ENCODE results near the gene ITGA7. TPM values are rescaled to one million over a fixed set of nuclear protein-coding genes. Genes with fewer than 3 reads are reported as not detected.

Gene ITGA7
- total RNA-seq, 1 donor from 2014 or later: 14.7 TPM

DNA sequence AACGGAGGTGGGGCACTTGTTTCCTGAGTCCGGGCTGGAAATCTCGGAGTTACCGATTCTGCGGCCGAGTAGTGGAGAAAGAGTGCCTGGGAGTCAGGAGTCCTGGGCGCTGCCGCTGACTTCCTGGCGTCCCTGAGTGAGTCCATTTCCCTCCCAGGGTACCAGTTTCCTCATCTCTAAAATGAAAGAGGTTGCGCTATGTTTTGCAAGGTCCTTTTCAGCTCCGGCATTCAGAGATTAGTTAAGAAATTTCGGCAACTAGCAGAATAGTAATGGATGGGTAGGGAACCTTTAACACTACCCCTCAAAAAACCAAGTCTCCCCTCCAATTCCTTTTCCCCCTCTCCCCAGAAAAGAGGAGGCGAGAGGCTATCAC is 8.9 kb upstream of the ITGA7 start:
- H3K4me1 ChIP-seq: peaks cover 51% of the 10 kb centered on the region
- no peak for DNase-seq
- peaks cover 5% of the 10 kb centered on the region for H3K36me3 ChIP-seq
- no peaks in the 10 kb centered on the region for H3K9me3 ChIP-seq
- ATAC-seq: peak; percentile 12
- peak overlapping the region; percentile 92 for H3K27ac ChIP-seq
- TF ChIP-seq, protein P1, sequence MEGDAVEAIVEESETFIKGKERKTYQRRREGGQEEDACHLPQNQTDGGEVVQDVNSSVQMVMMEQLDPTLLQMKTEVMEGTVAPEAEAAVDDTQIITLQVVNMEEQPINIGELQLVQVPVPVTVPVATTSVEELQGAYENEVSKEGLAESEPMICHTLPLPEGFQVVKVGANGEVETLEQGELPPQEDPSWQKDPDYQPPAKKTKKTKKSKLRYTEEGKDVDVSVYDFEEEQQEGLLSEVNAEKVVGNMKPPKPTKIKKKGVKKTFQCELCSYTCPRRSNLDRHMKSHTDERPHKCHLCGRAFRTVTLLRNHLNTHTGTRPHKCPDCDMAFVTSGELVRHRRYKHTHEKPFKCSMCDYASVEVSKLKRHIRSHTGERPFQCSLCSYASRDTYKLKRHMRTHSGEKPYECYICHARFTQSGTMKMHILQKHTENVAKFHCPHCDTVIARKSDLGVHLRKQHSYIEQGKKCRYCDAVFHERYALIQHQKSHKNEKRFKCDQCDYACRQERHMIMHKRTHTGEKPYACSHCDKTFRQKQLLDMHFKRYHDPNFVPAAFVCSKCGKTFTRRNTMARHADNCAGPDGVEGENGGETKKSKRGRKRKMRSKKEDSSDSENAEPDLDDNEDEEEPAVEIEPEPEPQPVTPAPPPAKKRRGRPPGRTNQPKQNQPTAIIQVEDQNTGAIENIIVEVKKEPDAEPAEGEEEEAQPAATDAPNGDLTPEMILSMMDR (IDR thresholded peaks at IDR 0.05): no peak
- H3K4me3 ChIP-seq: peak overlapping the region; percentile 85
- intact Hi-C loops (cut with DNase I): no loop called here
- no peaks in the 10 kb centered on the region for H3K27me3 ChIP-seq

DNA sequence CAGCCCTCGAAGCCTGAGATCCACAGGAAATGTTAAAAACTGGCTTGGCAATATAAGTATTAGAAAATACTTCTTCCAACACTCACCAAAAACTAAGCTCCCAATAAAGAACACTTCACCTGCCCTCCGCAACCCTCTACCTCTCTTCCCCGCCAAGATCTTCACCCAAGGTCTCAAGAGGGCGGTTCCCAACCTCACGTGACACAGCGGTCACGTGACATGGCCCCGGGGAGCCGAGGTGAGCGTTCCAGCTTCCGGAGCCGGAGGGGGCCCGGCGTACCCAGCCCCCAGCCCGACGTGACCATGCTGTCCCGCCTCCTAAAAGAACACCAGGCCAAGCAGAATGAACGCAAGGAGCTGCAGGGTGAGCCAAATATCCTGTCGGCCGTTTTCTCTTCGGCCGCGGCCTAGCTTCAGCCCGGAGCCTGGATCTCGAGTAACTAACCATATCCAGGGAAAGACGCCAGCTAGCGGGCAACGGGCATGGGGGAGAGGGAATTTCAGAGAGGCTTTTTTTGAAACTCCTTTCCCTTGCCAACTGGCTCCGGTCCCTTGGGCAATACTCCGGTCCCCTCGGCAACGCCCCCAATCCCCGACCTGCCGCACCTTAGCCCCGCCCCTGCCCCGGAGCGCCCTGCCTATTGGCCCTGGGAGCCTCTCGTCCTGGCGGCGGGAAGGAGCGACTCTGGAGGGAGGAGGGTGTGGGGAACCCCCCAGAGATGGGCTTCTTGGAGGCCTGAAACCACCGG is 8.3 kb upstream of the ITGA7 start, which contains the start of gene BLOC1S1:
Gene BLOC1S1, plus strand, starts transcription at position 214 of the 749 bp plus-strand sequence. Its CDS starts 6 bp downstream, at position 220.
- Histone ChIP-seq H3K4me3 (peak within 1 kb of the TSS; percentile 85), H3K27me3 (no peaks in the 10 kb centered on the region), H3K9me3 (no peaks in the 10 kb centered on the region), H3K27ac (peak within 1 kb of the TSS; percentile 92), H3K4me1 (peaks cover 46% of the 10 kb centered on the region), H3K36me3 (peaks cover 5% of the 10 kb centered on the region)
- intact Hi-C loops (cut with DNase I): no loop called here
- peak; percentile 90 for ATAC-seq
- peak; percentile 96 for DNase-seq
- TF ChIP-seq, protein P1 (IDR thresholded peaks at IDR 0.05): no peak

- Histone ChIP-seq H3K4me1 (peaks cover 38% of the 10 kb centered on the region), H3K27ac (peak overlapping the region; percentile 92), H3K36me3 (peaks cover 5% of the 10 kb centered on the region), H3K4me3 (peak overlapping the region; percentile 85), H3K9me3 (no peaks in the 10 kb centered on the region), H3K27me3 (no peaks in the 10 kb centered on the region)
- intact Hi-C loops (cut with DNase I): no loop called here
- TF ChIP-seq, protein P1 (IDR thresholded peaks at IDR 0.05): no peak
- DNase-seq (no peak), ATAC-seq (no peak)
These were observed 7.6 kb upstream of the ITGA7 start for GRCh38 chr12:55715169-55715764.

GRCh38 chr12:55713721-55714120 is 6.0 kb upstream of the ITGA7 start:
- no peaks in the 10 kb centered on the region for H3K9me3 ChIP-seq
- TF ChIP-seq, protein P1 (IDR thresholded peaks at IDR 0.05): no peak
- peaks cover 34% of the 10 kb centered on the region for H3K4me1 ChIP-seq
- no peaks in the 10 kb centered on the region for H3K36me3 ChIP-seq
- DNase-seq (no peak), ATAC-seq (no peak)
- intact Hi-C loops (cut with DNase I): no loop called here
- no peaks in the 10 kb centered on the region for H3K27me3 ChIP-seq
- no peak overlapping the region for H3K4me3 ChIP-seq
- H3K27ac ChIP-seq: no peak overlapping the region

- H3K27ac ChIP-seq: no peak overlapping the region
- no peak for ATAC-seq
These were observed 5.2 kb upstream of the ITGA7 start for GRCh38 chr12:55712700-55713415.

More at GRCh38 chr12:55712700-55713415, 5.2 kb upstream of the ITGA7 start:
- Histone ChIP-seq H3K4me3 (no peak overlapping the region), H3K4me1 (peaks cover 32% of the 10 kb centered on the region), H3K36me3 (no peaks in the 10 kb centered on the region), H3K27me3 (no peaks in the 10 kb centered on the region), H3K9me3 (no peaks in the 10 kb centered on the region)
- intact Hi-C loops (cut with DNase I): no loop called here
- TF ChIP-seq, protein P1 (IDR thresholded peaks at IDR 0.05): no peak
- DNase-seq: no peak
